ENCODE results near the gene CCNB2. TPM values are rescaled to one million over a fixed set of nuclear protein-coding genes. Genes with fewer than 3 reads are reported as not detected.
"Not testable (repeated sequence)": the region's sequence is repeated elsewhere in the genome, so short reads cannot be mapped to it uniquely, and the experiment has no call there.

Gene CCNB2
- total RNA-seq, 2 experiments from 2014 or later, result 74.7 to 76.0 TPM

GRCh38 chr15:59138243-59138642 lies 33.3 kb downstream of the CCNB2 start:
- Mint-ChIP-seq H3K4me1 (ENCODE audit: low read depth) (peaks cover 24% of the 10 kb centered on the region), H3K36me3 (peaks cover 2% of the 10 kb centered on the region), H3K27me3 (no peaks in the 10 kb centered on the region), H3K9me3 (no peaks in the 10 kb centered on the region), H3K4me3 (no peak overlapping the region), H3K27ac (no peak overlapping the region)
- CTCF ChIA-PET, result interaction anchor here (0.6 to 2.0 kb wide), 8 partner anchors 13 to 355 kb away, joined by 3 to 11 read pairs (median 3); no protein-coding TSS in a partner anchor
- peak; percentile 72 for DNase-seq
- POLR2A ChIA-PET, result no interaction called here
- intact Hi-C loops (cut with micrococcal nuclease), result loop anchor here (2.0 kb wide), 1 partner anchor 151 kb away; the partner anchor contains the start of gene RNF111

- no peak overlapping the region for H3K27ac Mint-ChIP-seq
- H3K9me3 Mint-ChIP-seq, result no peaks in the 10 kb centered on the region
- POLR2A ChIA-PET, result no interaction called here
These were observed 35.7 kb downstream of the CCNB2 start for GRCh38 chr15:59140422-59141226.

GRCh38 chr15:59143281-59143680 lies 38.3 kb downstream of the CCNB2 start:
- H3K36me3 Mint-ChIP-seq, result no peaks in the 10 kb centered on the region
- H3K4me3 Mint-ChIP-seq, result no peak overlapping the region
- POLR2A ChIA-PET, result no interaction called here
- peaks cover 11% of the 10 kb centered on the region for H3K4me1 Mint-ChIP-seq (ENCODE audit: low read depth)
- no peak for DNase-seq
- no peak overlapping the region for H3K27ac Mint-ChIP-seq
- H3K9me3 Mint-ChIP-seq, result no peaks in the 10 kb centered on the region
- intact Hi-C loops (cut with micrococcal nuclease), result no loop called here
- H3K27me3 Mint-ChIP-seq, result no peaks in the 10 kb centered on the region
- CTCF ChIA-PET, result interaction anchor here (0.9 to 1.0 kb wide), 2 partner anchors 350 to 386 kb away, joined by 4 read pairs; no protein-coding TSS in a partner anchor

More at GRCh38 chr15:59140422-59141226, 35.7 kb downstream of the CCNB2 start:
- intact Hi-C loops (cut with micrococcal nuclease), result no loop called here
- CTCF ChIA-PET, result no interaction called here
- H3K36me3 Mint-ChIP-seq, result no peaks in the 10 kb centered on the region
- no peak for DNase-seq
- H3K27me3 Mint-ChIP-seq, result no peaks in the 10 kb centered on the region
- no peak overlapping the region for H3K4me3 Mint-ChIP-seq
- H3K4me1 Mint-ChIP-seq (ENCODE audit: low read depth), result peaks cover 24% of the 10 kb centered on the region

GRCh38 chr15:59144594-59144993 lies 39.6 kb downstream of the CCNB2 start:
- DNase-seq; POLR2A ChIA-PET; intact Hi-C loops (cut with micrococcal nuclease); H3K27me3 Mint-ChIP-seq; H3K36me3 Mint-ChIP-seq; H3K9me3 Mint-ChIP-seq; CTCF ChIA-PET; H3K4me3 Mint-ChIP-seq; H3K4me1 Mint-ChIP-seq (ENCODE audit: low read depth); H3K27ac Mint-ChIP-seq: not testable (repeated sequence)

- Mint-ChIP-seq H3K4me1 (ENCODE audit: low read depth) (no peaks in the 10 kb centered on the region), H3K9me3 (no peaks in the 10 kb centered on the region), H3K27me3 (no peaks in the 10 kb centered on the region), H3K36me3 (no peaks in the 10 kb centered on the region), H3K27ac (no peak overlapping the region), H3K4me3 (no peak overlapping the region)
- POLR2A ChIA-PET, result no interaction called here
- no peak for DNase-seq
- intact Hi-C loops (cut with micrococcal nuclease), result no loop called here
- CTCF ChIA-PET, result no interaction called here
These were observed 42.7 kb downstream of the CCNB2 start for GRCh38 chr15:59147666-59148065.

- H3K4me3 Mint-ChIP-seq, result no peak overlapping the region
- ChIA-PET POLR2A (no interaction called here), CTCF (no interaction called here)
- no peaks in the 10 kb centered on the region for H3K27me3 Mint-ChIP-seq
- no peak overlapping the region for H3K27ac Mint-ChIP-seq
- intact Hi-C loops (cut with micrococcal nuclease), result no loop called here
- no peaks in the 10 kb centered on the region for H3K36me3 Mint-ChIP-seq
- DNase-seq, result no peak
- no peaks in the 10 kb centered on the region for H3K9me3 Mint-ChIP-seq
- no peaks in the 10 kb centered on the region for H3K4me1 Mint-ChIP-seq (ENCODE audit: low read depth)
These were observed 43.3 kb downstream of the CCNB2 start for GRCh38 chr15:59148153-59148833.

GRCh38 chr15:59150185-59150584 lies 45.2 kb downstream of the CCNB2 start:
- DNase-seq, result no peak
- H3K4me1 Mint-ChIP-seq (ENCODE audit: low read depth), result no peaks in the 10 kb centered on the region
- H3K36me3 Mint-ChIP-seq, result no peaks in the 10 kb centered on the region
- ChIA-PET CTCF (no interaction called here), POLR2A (no interaction called here)
- intact Hi-C loops (cut with micrococcal nuclease), result no loop called here
- no peak overlapping the region for H3K27ac Mint-ChIP-seq
- no peaks in the 10 kb centered on the region for H3K9me3 Mint-ChIP-seq
- no peaks in the 10 kb centered on the region for H3K27me3 Mint-ChIP-seq
- H3K4me3 Mint-ChIP-seq, result no peak overlapping the region

GRCh38 chr15:59152694-59153450 lies 47.9 kb downstream of the CCNB2 start:
- no peak overlapping the region for H3K27ac Mint-ChIP-seq
- no peak overlapping the region for H3K4me3 Mint-ChIP-seq
- POLR2A ChIA-PET, result no interaction called here
- CTCF ChIA-PET, result interaction anchor here (0.6 to 1.2 kb wide), 2 partner anchors 22 to 488 kb away, joined by 3 read pairs; no protein-coding TSS in a partner anchor
- no peaks in the 10 kb centered on the region for H3K27me3 Mint-ChIP-seq
- no peak for DNase-seq
- no peaks in the 10 kb centered on the region for H3K4me1 Mint-ChIP-seq (ENCODE audit: low read depth)
- no peaks in the 10 kb centered on the region for H3K9me3 Mint-ChIP-seq
- intact Hi-C loops (cut with micrococcal nuclease), result no loop called here
- H3K36me3 Mint-ChIP-seq, result no peaks in the 10 kb centered on the region

- Mint-ChIP-seq H3K4me3 (no peak overlapping the region), H3K27ac (no peak overlapping the region), H3K36me3 (no peaks in the 10 kb centered on the region), H3K4me1 (ENCODE audit: low read depth) (no peaks in the 10 kb centered on the region), H3K9me3 (no peaks in the 10 kb centered on the region), H3K27me3 (no peaks in the 10 kb centered on the region)
- DNase-seq, result no peak
- intact Hi-C loops (cut with micrococcal nuclease), result no loop called here
- ChIA-PET CTCF (interaction anchor here (1.2 kb wide), 1 partner anchor 21 kb away, joined by 3 read pairs; no protein-coding TSS in a partner anchor), POLR2A (no interaction called here)
These were observed 48.5 kb downstream of the CCNB2 start for GRCh38 chr15:59153466-59153865.

- intact Hi-C loops (cut with micrococcal nuclease), result no loop called here
- Mint-ChIP-seq H3K36me3 (no peaks in the 10 kb centered on the region), H3K4me1 (ENCODE audit: low read depth) (no peaks in the 10 kb centered on the region), H3K4me3 (no peak overlapping the region), H3K27ac (no peak overlapping the region), H3K27me3 (no peaks in the 10 kb centered on the region), H3K9me3 (no peaks in the 10 kb centered on the region)
- ChIA-PET CTCF (interaction anchor here (1.2 kb wide), 1 partner anchor 20 kb away, joined by 3 read pairs; no protein-coding TSS in a partner anchor), POLR2A (no interaction called here)
- DNase-seq, result no peak
These were observed 49.3 kb downstream of the CCNB2 start for GRCh38 chr15:59154243-59154642.

GRCh38 chr15:59155431-59155830 lies 50.5 kb downstream of the CCNB2 start:
- CTCF ChIA-PET, result no interaction called here
- Mint-ChIP-seq H3K9me3 (no peaks in the 10 kb centered on the region), H3K27me3 (no peaks in the 10 kb centered on the region), H3K36me3 (no peaks in the 10 kb centered on the region), H3K27ac (no peak overlapping the region), H3K4me1 (ENCODE audit: low read depth) (no peaks in the 10 kb centered on the region), H3K4me3 (no peak overlapping the region)
- intact Hi-C loops (cut with micrococcal nuclease), result no loop called here
- no peak for DNase-seq
- POLR2A ChIA-PET, result no interaction called here

GRCh38 chr15:59157396-59157795 lies 52.5 kb downstream of the CCNB2 start:
- H3K27me3 Mint-ChIP-seq, result no peaks in the 10 kb centered on the region
- H3K4me3 Mint-ChIP-seq, result no peak overlapping the region
- no peak for DNase-seq
- ChIA-PET POLR2A (no interaction called here), CTCF (no interaction called here)
- H3K27ac Mint-ChIP-seq, result no peak overlapping the region
- H3K4me1 Mint-ChIP-seq (ENCODE audit: low read depth), result no peaks in the 10 kb centered on the region
- no peaks in the 10 kb centered on the region for H3K36me3 Mint-ChIP-seq
- H3K9me3 Mint-ChIP-seq, result no peaks in the 10 kb centered on the region
- intact Hi-C loops (cut with micrococcal nuclease), result no loop called here

Measured in activated CD4-positive, alpha-beta memory T cell treated with anti-CD3 and anti-CD28 coated beads for 36 hours (primary cell).